ENCODE data around the gene SCFD1. TPM values are rescaled to one million over a fixed set of nuclear protein-coding genes. Genes with fewer than 3 reads are reported as not detected.

Gene SCFD1
- total RNA-seq, 2 donors from 2014 or later = 46.8 to 58.3 TPM

DNA sequence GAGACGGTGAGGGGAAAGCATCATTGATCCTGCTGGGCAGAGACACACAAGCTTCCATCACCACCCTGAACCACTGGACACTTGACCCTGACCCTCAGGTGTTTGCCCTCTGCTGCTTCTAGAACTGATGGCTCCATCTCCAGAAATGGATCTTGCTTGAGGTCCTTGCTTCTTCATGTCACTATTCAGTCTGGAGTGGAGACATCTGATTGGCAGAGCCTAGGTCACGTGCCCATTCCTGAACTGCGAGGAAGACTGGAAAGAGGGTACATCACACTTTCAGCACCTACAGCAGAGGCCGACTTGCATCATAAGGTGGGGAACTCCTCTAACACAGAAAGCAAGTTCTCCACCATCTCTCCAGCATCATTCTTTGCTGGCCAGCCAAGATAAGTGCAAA is 145.5 kb downstream of the SCFD1 start:
- no peaks in the 10 kb centered on the region for H3K27me3 ChIP-seq (replicated peaks; ENCODE audit: insufficient read depth)
- ATAC-seq (ENCODE audit: insufficient number of reproducible peaks, low FRiP score, low read depth) = no peak
- no peak for DNase-seq (ENCODE audit: low spot score)
- peaks cover 17% of the 10 kb centered on the region for H3K9me3 ChIP-seq
- no peaks in the 10 kb centered on the region for H3K4me1 ChIP-seq (ENCODE audit: control insufficient read depth in 1 of 2, low read depth in 2 of 2)
- H3K36me3 ChIP-seq = no peaks in the 10 kb centered on the region
- TF ChIP-seq, protein P1, sequence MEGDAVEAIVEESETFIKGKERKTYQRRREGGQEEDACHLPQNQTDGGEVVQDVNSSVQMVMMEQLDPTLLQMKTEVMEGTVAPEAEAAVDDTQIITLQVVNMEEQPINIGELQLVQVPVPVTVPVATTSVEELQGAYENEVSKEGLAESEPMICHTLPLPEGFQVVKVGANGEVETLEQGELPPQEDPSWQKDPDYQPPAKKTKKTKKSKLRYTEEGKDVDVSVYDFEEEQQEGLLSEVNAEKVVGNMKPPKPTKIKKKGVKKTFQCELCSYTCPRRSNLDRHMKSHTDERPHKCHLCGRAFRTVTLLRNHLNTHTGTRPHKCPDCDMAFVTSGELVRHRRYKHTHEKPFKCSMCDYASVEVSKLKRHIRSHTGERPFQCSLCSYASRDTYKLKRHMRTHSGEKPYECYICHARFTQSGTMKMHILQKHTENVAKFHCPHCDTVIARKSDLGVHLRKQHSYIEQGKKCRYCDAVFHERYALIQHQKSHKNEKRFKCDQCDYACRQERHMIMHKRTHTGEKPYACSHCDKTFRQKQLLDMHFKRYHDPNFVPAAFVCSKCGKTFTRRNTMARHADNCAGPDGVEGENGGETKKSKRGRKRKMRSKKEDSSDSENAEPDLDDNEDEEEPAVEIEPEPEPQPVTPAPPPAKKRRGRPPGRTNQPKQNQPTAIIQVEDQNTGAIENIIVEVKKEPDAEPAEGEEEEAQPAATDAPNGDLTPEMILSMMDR (IDR thresholded peaks at IDR 0.05) = no peak
- H3K4me3 ChIP-seq = no peak overlapping the region
- no peak overlapping the region for H3K27ac ChIP-seq

DNA sequence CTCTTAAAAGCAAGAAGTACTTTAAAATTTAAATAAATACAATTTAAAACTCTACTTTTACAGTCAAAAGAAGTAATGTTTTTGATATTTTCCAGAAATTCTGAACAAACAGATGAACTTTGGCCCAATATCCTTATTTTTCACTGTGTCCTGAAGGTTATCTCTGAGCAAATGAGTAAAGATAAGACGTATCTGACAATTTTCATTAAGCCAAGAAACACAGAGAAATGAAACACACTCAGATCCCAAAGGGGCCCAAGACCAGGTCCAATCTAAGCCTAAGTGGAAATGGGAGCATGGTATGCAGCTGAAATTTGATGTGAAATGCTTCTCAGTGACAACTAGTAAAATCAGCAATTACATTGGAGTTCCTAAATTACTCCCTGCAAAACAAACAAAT is 146.7 kb downstream of the SCFD1 start:
- Histone ChIP-seq H3K9me3 (peaks cover 6% of the 10 kb centered on the region), H3K4me1 (ENCODE audit: control insufficient read depth in 1 of 2, low read depth in 2 of 2) (no peaks in the 10 kb centered on the region), H3K27ac (no peak overlapping the region), H3K4me3 (no peak overlapping the region), H3K36me3 (no peaks in the 10 kb centered on the region), H3K27me3 (replicated peaks; ENCODE audit: insufficient read depth) (no peaks in the 10 kb centered on the region)
- TF ChIP-seq, protein P1 (IDR thresholded peaks at IDR 0.05) = no peak
- DNase-seq (ENCODE audit: low spot score) (no peak), ATAC-seq (ENCODE audit: insufficient number of reproducible peaks, low FRiP score, low read depth) (no peak)

DNA sequence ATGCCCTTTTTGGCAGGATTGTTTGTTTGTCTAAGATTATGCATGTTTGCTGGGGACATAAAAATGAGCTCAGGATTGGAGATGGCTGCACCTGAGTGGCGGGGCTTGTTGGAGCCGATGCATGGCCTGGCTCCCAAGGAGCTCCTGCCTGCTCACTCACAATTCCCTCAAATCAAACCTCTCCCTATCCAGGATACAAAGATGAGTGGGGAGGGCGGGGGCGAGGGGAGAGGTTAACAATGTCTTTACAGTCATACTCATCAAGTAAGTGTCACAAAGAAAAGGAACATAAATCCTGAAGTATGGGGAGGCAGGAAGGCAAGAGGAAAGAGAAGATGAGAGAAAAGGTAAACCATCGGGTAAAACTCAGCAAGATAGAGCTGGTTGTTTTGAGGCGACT is 148.3 kb downstream of the SCFD1 start:
- TF ChIP-seq, protein P1 (IDR thresholded peaks at IDR 0.05) = no peak
- DNase-seq (ENCODE audit: low spot score) = no peak
- no peaks in the 10 kb centered on the region for H3K4me1 ChIP-seq (ENCODE audit: control insufficient read depth in 1 of 2, low read depth in 2 of 2)
- H3K27ac ChIP-seq = no peak overlapping the region
- no peak for ATAC-seq (ENCODE audit: insufficient number of reproducible peaks, low FRiP score, low read depth)
- no peaks in the 10 kb centered on the region for H3K27me3 ChIP-seq (replicated peaks; ENCODE audit: insufficient read depth)
- no peaks in the 10 kb centered on the region for H3K9me3 ChIP-seq
- H3K36me3 ChIP-seq = no peaks in the 10 kb centered on the region
- no peak overlapping the region for H3K4me3 ChIP-seq

DNA sequence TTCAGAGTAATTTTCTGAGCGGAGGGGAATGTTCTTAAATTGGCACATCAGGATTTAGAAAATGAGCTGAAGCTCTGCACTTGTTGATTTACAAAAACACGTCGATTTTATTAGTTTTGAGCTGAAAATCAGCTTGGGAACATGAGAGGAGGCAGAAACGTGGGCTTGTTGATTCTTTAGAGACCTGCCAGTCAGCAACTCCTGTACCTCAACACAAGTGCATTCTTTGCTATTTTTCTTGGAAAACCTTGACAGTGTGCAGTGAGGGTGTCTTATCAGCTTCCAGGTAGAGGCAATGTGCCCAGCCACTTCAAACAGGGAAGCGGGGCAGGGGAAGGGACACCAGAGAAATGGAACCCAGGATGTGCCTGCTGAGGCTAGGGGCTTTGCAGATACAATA is 149.5 kb downstream of the SCFD1 start:
- DNase-seq (ENCODE audit: low spot score) (no peak), ATAC-seq (ENCODE audit: insufficient number of reproducible peaks, low FRiP score, low read depth) (no peak)
- H3K36me3 ChIP-seq = no peaks in the 10 kb centered on the region
- H3K4me1 ChIP-seq (ENCODE audit: control insufficient read depth in 1 of 2, low read depth in 2 of 2) = no peaks in the 10 kb centered on the region
- H3K4me3 ChIP-seq = no peak overlapping the region
- TF ChIP-seq, protein P1 (IDR thresholded peaks at IDR 0.05) = no peak
- H3K27ac ChIP-seq = no peak overlapping the region
- no peaks in the 10 kb centered on the region for H3K27me3 ChIP-seq (replicated peaks; ENCODE audit: insufficient read depth)
- no peaks in the 10 kb centered on the region for H3K9me3 ChIP-seq

DNA sequence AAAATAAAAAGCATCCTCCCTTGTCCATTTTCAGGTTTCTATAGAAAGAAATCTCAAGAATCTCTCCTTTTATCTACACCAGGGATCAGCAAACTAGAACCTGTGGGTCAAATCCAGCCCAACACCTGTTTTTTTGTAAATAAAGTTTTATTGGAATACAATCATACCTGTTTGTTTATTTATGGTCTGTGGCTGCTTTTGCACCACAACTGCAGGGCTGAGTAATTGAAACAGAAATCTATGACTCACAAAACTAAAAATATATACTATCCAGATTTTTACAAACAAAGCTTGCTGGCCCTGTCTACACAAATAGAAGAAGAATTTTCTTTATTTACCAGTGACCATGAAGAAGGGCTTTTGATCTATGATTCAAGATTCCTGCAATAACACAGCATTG is 157.1 kb downstream of the SCFD1 start:
- TF ChIP-seq, protein P1 (IDR thresholded peaks at IDR 0.05) = no peak
- DNase-seq (ENCODE audit: low spot score) = no peak
- Histone ChIP-seq H3K9me3 (no peaks in the 10 kb centered on the region), H3K4me1 (ENCODE audit: control insufficient read depth in 1 of 2, low read depth in 2 of 2) (no peaks in the 10 kb centered on the region), H3K4me3 (no peak overlapping the region), H3K36me3 (no peaks in the 10 kb centered on the region), H3K27me3 (replicated peaks; ENCODE audit: insufficient read depth) (no peaks in the 10 kb centered on the region), H3K27ac (no peak overlapping the region)
- no peak for ATAC-seq (ENCODE audit: insufficient number of reproducible peaks, low FRiP score, low read depth)

Other genes starting within 250 kb of the SCFD1 start
- 10 to 100 TPM; 10.3 to 11.9 TPM for gene G2E3, start 63.2 kb upstream of the SCFD1 start, total RNA-seq

Data from thoracic aorta (tissue), 2 donors.